Activated CD8-positive, alpha-beta T cell treated with anti-CD3 and anti-CD28 coated beads for 36 hours (primary cell): ENCODE results near the gene NUDT4. TPM values are rescaled to one million over a fixed set of nuclear protein-coding genes. Genes with fewer than 3 reads are reported as not detected.

Experiments used
- ATAC-seq: fragments of 200-7000 bp; cut with Tn5 transposase; one replicate; pipeline ENCODE4 v1.10.0; 2021; ENCODE audit warnings: mild to moderate bottlenecking, moderate library complexity
- CTCF ChIA-PET: fragments of 350-600 bp; sonication (Branson Sonifier 250); formaldehyde crosslinking; loops from one replicate; lab custom pipeline; 2021; ENCODE audit warnings: antibody characterized with exemption; lab: Charles Lee
- POLR2A ChIA-PET: fragments of 350-600 bp; sonication (Branson Sonifier 250); formaldehyde crosslinking; loops from one replicate; lab custom pipeline; 2021; ENCODE audit warnings: antibody characterized with exemption; lab: Charles Lee
- DNase-seq: peaks from one replicate; pipeline ENCODE4 v3.0.0-alpha.2; 2020
- H3K27ac Mint-ChIP-seq: one replicate; pipeline ENCODE4 v1.8.0; 2021; ENCODE audit warnings: mild to moderate bottlenecking, mixed read lengths
- H3K27me3 Mint-ChIP-seq: one replicate; pipeline ENCODE4 v1.8.0; 2021; ENCODE audit warnings: mixed read lengths
- H3K36me3 Mint-ChIP-seq: one replicate; pipeline ENCODE4 v1.8.0; 2021; ENCODE audit warnings: low read depth, mixed read lengths
- H3K4me1 Mint-ChIP-seq: one replicate; pipeline ENCODE4 v1.8.0; 2021; ENCODE audit warnings: low read depth, mixed read lengths
- H3K4me3 Mint-ChIP-seq: one replicate; pipeline ENCODE4 v1.8.0; 2021; ENCODE audit warnings: mild to moderate bottlenecking, moderate library complexity, mixed read lengths
- H3K9me3 Mint-ChIP-seq: one replicate; pipeline ENCODE4 v1.8.0; 2021; ENCODE audit warnings: mixed read lengths
- intact Hi-C: fragments of 100-400 bp; cut with micrococcal nuclease; formaldehyde crosslinking; loops from one replicate; pipeline ENCODE4 v1.10.0; 2022
- total RNA-seq, 2 experiments: library from RNA; stranded (reverse); gene quantifications; one replicate each; pipeline ENCODE4 v1.2.3, GENCODE V29; 2021
- TF ChIP-seq, protein P1 (sequence below): fragments of 200-600 bp; IDR thresholded peaks from one replicate; pipeline ENCODE4 v1.8.0; 2022; ENCODE audit warnings: antibody characterized with exemption, mild to moderate bottlenecking

The NUDT4 gene
- total RNA-seq, 2 experiments from 2014 or later = 54.9 to 61.9 TPM

DNA sequence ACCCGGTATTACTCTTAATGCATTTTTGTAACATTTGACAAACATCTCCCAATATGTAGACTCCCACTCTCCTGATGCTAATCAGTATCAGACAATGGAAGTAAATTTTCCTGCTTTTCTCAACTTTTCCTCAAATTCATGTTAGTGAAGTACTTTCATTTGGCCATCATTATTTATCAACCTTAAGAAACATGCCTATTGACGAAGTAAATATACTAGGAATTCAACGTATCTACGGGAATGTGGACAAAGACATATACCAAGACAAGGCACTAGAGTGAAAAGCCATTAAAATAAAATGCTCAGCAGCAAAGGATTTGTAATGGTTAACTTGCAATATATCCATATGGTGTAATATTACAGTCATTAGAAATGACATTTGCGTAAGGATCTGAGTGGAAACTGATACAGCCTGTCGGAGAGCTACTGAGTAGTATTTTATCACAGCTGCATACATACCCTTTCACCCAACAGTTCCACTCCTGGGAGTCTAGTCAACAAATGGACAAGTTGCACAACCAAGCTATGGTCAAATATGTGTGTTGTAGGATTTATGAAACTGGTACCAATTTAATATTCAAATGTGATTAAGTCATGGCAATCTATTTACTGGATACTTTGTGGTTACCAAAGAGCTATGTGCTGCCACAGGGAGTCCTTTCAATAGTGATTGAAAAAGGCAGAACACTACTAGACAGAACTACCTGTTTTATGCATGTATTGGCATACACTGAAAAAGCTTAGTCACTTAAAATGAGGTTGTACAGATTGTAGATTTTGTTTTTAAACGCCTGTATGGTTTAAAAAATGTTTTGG, 26.5 kb downstream of the NUDT4 start:
- ChIA-PET CTCF (interaction anchor here (0.7 to 4.2 kb wide), 5 partner anchors 12 to 417 kb away, joined by 3 to 23 read pairs (median 5); no protein-coding TSS in a partner anchor), POLR2A (interaction anchor here (1.8 kb wide), 1 partner anchor 11 kb away, joined by 5 read pairs; no protein-coding TSS in a partner anchor)
- intact Hi-C loops = no loop called here
- DNase-seq (no peak), ATAC-seq (no peak)
- Mint-ChIP-seq H3K9me3 (no peaks in the 10 kb centered on the region), H3K4me3 (no peak overlapping the region), H3K27ac (peak overlapping the region; percentile 57), H3K27me3 (no peaks in the 10 kb centered on the region), H3K4me1 (peaks cover 22% of the 10 kb centered on the region), H3K36me3 (peaks cover 39% of the 10 kb centered on the region)
- TF ChIP-seq, protein P1, sequence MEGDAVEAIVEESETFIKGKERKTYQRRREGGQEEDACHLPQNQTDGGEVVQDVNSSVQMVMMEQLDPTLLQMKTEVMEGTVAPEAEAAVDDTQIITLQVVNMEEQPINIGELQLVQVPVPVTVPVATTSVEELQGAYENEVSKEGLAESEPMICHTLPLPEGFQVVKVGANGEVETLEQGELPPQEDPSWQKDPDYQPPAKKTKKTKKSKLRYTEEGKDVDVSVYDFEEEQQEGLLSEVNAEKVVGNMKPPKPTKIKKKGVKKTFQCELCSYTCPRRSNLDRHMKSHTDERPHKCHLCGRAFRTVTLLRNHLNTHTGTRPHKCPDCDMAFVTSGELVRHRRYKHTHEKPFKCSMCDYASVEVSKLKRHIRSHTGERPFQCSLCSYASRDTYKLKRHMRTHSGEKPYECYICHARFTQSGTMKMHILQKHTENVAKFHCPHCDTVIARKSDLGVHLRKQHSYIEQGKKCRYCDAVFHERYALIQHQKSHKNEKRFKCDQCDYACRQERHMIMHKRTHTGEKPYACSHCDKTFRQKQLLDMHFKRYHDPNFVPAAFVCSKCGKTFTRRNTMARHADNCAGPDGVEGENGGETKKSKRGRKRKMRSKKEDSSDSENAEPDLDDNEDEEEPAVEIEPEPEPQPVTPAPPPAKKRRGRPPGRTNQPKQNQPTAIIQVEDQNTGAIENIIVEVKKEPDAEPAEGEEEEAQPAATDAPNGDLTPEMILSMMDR = no peak

DNA sequence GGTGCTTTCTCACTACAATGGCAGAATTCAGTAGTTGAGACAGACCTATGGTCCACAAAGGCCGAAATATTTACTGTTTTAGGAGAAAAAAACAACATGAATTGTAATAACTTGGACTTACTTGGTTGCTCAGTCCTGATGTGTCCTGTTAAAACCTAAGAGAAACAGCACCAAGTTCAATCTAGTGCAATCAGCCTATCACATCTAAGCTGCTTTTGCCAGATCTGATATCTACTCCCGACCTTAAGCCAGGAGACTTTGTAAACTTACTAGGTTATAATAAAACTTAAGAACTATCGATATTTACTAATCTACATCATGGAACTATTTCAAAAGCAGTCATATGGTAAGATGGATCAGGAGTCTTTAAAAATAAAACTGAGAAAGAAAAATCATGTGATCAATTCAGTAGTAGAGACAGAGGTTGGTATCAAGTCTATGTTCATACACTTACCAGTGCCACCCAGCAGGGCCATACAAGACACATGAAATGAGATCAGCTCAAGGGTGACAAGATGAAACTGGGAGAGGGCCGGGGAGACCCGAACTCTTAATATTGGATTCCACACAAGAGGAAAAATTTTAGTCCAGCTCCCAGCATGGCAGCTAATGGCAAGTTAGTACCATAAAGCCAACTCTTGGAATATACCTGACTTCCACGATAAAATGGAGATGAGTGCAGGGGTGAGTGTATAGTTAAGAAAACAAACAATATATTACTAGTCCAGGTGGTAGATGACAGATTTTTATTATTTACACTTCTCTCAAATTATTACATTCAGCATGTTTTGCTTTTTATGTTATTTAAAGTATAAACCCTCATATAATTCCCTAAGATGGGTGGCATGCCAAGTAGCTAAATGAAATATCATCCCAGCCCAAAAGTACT, 27.5 kb downstream of the NUDT4 start:
- CTCF ChIA-PET = interaction anchor here (0.7 to 4.2 kb wide), 8 partner anchors 8 to 418 kb away, joined by 3 to 23 read pairs (median 4); no protein-coding TSS in a partner anchor
- intact Hi-C loops = no loop called here
- POLR2A ChIA-PET = interaction anchor here (0.9 to 1.8 kb wide), 2 partner anchors 10 to 31 kb away, joined by 3 to 5 read pairs; no protein-coding TSS in a partner anchor
- Mint-ChIP-seq H3K27ac (peak overlapping the region; percentile 45), H3K4me3 (no peak overlapping the region), H3K36me3 (peaks cover 40% of the 10 kb centered on the region), H3K4me1 (peaks cover 28% of the 10 kb centered on the region), H3K27me3 (no peaks in the 10 kb centered on the region), H3K9me3 (no peaks in the 10 kb centered on the region)
- DNase-seq (no peak), ATAC-seq (peak; percentile 29)
- TF ChIP-seq, protein P1 = no peak

DNA sequence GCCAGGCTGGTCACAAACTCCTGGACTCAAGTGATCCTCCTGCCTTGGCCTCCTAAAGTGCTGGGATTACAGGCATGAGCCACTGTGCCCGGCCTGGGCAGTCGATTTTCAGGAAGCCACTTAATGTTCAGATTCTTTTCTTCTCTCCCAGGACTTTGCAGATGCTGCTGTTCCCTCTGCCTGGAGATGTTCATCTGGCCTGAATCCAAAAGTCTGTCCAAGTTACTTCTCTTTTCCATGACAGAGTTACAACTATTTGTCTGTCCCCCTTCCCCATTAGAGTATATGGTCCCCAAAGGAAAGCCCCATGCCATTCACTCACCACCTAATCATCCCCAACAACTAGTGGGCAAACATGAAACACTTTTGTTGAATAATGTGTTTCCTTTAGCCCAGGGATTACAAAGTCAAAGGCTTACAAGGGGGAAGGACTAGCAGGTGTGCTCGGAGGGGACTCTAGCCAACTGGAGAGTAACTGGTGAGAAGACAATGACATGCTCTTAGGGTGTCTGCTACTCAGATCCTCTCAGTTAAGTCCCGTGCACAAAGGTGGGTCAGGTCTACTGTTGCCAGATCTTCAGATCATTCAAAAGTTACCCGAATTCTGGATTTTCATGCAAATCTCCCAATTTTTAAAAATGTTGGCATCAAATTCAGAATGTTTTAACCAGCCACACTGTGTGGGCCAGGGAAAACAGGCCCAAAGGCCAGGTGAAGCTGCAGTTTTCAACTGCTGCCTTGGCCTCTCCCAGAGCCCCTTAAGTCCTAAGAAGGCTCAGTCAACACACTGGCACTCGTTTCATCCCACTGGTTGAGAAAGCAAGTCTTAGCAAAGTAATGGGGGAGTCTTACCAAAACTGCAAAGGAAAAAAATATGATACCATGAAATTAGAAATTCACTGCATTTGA, 29.6 kb downstream of the NUDT4 start:
- TF ChIP-seq, protein P1 = no peak

DNA sequence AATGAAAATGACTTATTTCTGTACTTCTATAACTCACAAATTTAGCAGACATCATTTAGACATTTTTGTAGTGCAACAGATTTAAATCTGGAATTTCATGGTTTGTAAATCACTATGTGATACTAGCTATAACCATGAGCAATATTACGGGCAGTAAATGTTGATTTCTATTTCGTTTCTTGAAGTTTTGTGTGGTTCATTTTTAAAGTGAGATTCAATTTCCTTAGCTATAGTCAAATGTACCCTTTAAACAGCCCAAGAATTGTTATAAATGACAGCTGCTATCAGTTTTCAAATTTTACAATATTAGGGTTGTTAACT, 30.2 kb downstream of the NUDT4 start:
- peak overlapping the region; percentile 75 for H3K27ac Mint-ChIP-seq
- H3K36me3 Mint-ChIP-seq = peaks cover 47% of the 10 kb centered on the region
- no peaks in the 10 kb centered on the region for H3K27me3 Mint-ChIP-seq
- H3K4me1 Mint-ChIP-seq = peaks cover 39% of the 10 kb centered on the region
- intact Hi-C loops = no loop called here
- ChIA-PET POLR2A (interaction anchor here (1.1 kb wide), 1 partner anchor 13 kb away, joined by 3 read pairs; no protein-coding TSS in a partner anchor), CTCF (interaction anchor here (0.7 to 4.3 kb wide), 4 partner anchors 10 to 310 kb away, joined by 3 to 26 read pairs (median 9); no protein-coding TSS in a partner anchor)
- DNase-seq = no peak
- TF ChIP-seq, protein P1 = no peak
- H3K9me3 Mint-ChIP-seq = no peaks in the 10 kb centered on the region
- no peak for ATAC-seq
- no peak overlapping the region for H3K4me3 Mint-ChIP-seq

More for the DNA sequence above, 29.6 kb downstream of the NUDT4 start:
- Mint-ChIP-seq H3K36me3 (peaks cover 50% of the 10 kb centered on the region), H3K4me3 (no peak overlapping the region), H3K9me3 (no peaks in the 10 kb centered on the region), H3K4me1 (peaks cover 40% of the 10 kb centered on the region), H3K27ac (peak overlapping the region; percentile 75), H3K27me3 (no peaks in the 10 kb centered on the region)
- DNase-seq (no peak), ATAC-seq (no peak)
- intact Hi-C loops = no loop called here
- ChIA-PET CTCF (interaction anchor here (1.3 to 4.3 kb wide), 3 partner anchors 10 to 309 kb away, joined by 5 to 26 read pairs (median 13); no protein-coding TSS in a partner anchor), POLR2A (interaction anchor here (1.1 kb wide), 1 partner anchor 14 kb away, joined by 3 read pairs; no protein-coding TSS in a partner anchor)
